NCI-H146 (cell line): ENCODE data around the gene B4GALNT4.
A peak's percentile ranks its signal among the peaks of the same experiment; 100 is the strongest.
"Not testable (repeated sequence)": the region's sequence is repeated elsewhere in the genome, so short reads cannot be mapped to it uniquely, and the experiment has no call there.

Experiments used
- DNase-seq: peaks from one replicate; lab custom pipeline; 2025; lab: John Stamatoyannopoulos, UW

The B4GALNT4 gene

DNA sequence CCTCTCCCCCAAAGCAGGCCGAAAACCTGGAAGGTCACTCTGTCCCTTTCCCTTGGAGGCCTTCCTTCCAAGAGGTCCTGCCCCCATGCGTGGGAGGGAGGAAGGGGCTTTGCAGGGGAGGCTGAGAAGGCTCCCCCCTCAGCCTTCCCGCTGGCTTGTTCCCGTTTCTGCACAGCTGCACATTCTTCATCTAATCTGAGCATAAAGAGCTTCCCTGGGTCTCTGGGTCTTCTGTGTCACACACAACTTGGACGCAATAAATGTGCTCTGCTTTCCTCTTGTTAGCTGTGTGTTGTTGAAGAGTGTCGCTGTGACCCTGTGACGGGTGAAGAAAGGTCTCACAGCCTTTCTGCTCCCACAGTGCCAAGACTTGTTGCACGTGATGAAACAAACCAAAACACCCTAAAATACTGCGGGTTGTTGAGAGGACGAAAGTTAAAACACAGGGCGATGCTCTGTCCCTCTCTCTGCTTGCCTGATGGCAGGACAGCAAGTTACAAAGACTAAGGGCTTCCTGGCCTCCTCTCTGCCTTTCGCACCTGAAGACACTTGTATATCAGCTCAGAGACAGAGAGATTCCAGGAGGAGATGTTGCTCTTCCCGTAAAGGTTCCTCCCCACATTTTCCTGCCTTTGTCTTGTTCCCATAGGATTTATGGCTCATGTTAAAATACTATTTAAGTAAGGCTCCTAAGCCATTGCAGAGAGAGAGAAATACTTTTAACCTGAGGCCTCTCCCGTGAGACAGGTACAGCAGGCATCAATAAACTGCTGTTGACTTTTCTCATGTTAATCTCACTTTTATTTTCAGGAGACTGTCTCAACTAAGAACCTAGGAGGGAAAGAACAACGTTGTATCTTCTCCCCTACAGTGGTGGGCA lies 33.3 kb upstream of the B4GALNT4 start:
- DNase-seq, result no peak

DNA sequence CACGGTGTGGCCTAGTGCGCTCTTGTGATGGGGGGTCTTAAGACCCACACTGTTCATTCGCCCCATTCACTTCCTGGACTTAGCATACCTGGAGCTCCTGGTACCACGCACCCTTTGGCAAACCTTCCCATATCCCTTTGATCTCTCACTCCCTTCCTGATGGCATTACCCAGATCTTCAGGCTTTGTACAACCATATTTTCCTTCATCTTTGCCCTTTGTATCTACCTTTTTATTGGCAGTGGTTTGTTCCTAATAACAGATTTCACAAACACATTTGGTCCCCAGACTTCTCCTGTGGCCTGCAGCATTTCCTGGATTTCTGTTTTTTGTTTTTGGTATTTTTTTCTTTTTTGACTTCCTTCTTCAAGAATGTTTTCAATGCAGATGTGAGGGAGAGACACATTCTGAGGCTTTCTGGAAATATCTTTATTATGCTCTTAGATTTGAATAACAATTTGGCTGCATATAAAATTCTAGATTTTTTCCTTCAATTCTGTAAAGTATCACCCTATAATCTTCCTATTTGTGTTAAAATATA lies 32.6 kb upstream of the B4GALNT4 start:
- no peak for DNase-seq

GRCh38 chr11:337711-338110 lies 31.6 kb upstream of the B4GALNT4 start:
- no peak for DNase-seq

- DNase-seq, result no peak
Observed at GRCh38 chr11:339963-340362, 29.3 kb upstream of the B4GALNT4 start.

DNA sequence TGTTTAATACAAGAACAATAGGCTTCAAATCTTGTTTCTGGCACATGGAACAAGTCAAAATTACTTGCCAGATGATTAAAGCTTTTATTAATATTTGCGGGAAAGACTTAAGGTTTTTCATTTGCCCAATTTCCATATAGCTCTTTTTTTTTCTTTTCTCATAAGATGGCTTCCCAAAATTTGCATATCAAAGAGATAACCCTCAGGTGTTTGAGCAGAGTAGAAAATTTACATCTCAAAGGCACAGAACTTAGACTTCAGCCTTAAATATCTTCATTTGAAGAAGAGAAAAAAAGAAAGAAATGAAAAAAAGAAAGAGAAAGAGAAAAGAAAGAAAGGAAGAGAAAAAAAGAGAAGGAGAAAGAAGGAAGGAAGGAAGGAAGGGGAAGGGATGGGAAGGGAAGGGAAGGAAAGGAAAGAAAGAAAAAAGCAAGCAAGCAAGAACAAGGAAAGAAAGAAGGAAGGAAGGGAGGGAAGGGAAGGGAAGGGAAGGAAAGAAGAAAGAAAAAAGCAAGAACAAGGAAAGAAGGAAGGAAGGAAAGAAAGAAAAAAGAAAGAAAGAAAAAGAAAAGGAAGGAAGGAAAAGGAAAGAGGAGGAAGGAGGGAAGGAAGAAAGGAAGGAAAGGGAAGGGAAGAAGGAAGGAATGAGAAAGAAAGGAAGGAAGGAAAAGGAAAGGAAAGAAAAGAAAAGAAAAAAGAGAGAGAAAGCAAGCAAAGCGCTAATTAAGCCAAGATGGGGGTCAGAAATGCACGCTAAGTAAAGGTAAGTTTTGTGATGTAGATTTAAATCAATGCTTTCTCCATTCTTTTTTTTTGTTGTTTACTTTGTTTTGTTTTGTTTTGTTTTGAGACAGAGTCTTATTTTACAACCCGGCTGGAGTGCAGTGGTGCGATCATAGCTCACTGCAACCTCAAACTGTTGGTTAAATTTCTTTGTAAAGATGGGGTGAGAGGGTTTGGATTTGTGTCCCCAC lies 28.5 kb upstream of the B4GALNT4 start:
- no peak for DNase-seq

DNA sequence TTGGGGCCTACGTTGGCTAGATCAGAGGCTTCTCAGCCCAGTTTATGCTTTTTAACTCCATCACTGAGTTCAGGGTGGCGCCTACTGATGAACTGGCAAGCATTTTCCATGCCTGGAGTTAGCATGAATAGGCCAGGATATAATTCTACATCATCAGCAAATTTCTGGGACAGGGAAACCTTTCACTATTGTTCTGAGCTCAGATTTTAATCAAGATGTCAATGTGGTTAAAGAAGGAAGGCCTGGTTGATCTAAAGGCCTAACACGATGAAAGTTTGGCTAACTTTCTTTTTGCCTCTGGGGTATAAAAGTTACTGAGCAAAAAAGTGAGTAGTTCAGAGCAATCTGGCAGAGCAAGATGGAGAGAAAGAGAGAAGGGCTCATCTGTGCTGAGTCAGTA lies 27.0 kb upstream of the B4GALNT4 start:
- DNase-seq, result no peak

GRCh38 chr11:344836-345578 lies 24.3 kb upstream of the B4GALNT4 start:
- DNase-seq, result no peak

GRCh38 chr11:346529-346928 lies 22.8 kb upstream of the B4GALNT4 start:
- DNase-seq, result no peak

DNA sequence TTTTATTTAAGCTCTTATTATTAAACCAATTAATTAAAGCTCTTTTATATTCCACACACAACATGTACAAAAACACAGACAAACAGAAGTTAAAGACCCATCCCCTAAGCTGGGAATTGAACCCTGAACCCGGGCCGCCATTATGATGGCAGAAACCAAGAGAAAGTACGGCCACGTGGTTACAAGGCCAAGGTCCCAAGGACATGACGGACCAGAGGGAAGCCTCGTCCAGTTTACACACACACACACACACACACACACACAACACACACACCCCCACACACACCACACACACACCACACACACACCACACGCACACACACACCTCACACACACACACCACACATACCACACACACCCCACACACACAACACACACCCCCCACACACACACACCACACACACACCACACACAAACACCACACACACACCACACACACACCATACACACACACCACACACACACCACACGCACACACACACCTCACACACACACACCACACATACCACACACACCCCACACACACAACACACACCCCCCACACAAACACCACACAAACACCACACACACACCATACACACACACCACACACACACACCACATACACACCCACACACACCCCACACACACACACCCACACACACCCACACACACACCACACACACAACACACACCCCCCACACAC lies 19.9 kb upstream of the B4GALNT4 start:
- DNase-seq, result not testable (repeated sequence)

- not testable (repeated sequence) for DNase-seq
Observed at GRCh38 chr11:350033-350722, 19.1 kb upstream of the B4GALNT4 start.

- DNase-seq, result no peak
Observed at GRCh38 chr11:350723-351255, 18.5 kb upstream of the B4GALNT4 start.

- no peak for DNase-seq
Observed at GRCh38 chr11:351411-351810, 17.9 kb upstream of the B4GALNT4 start.

DNA sequence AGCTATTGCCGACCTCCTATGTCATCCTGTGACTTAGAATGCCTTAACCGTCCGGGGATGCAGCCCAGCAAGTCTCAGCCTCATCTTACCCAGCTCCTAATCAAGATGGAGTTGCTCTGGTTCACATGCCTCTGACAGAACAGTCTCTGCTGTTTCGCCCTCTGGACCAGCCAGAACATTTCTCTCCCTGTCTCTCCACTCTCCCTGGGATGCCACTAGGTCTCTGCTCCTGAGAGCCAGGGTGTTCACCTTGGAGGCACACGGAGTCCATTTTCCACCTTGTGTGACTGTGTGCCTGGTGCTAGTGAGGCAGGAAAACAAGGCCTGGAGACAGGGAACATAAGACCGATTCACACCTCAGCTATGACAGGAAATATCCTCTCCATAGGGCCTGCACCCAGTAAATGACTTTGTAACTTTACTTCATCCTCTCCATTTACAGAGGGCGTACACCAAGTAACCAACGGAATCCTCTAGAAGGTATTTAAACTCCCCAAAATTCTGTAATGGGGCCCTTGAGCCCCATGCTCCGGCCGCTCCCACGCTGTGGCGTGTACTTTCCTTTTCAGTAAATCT lies 16.8 kb upstream of the B4GALNT4 start:
- DNase-seq, result no peak

DNA sequence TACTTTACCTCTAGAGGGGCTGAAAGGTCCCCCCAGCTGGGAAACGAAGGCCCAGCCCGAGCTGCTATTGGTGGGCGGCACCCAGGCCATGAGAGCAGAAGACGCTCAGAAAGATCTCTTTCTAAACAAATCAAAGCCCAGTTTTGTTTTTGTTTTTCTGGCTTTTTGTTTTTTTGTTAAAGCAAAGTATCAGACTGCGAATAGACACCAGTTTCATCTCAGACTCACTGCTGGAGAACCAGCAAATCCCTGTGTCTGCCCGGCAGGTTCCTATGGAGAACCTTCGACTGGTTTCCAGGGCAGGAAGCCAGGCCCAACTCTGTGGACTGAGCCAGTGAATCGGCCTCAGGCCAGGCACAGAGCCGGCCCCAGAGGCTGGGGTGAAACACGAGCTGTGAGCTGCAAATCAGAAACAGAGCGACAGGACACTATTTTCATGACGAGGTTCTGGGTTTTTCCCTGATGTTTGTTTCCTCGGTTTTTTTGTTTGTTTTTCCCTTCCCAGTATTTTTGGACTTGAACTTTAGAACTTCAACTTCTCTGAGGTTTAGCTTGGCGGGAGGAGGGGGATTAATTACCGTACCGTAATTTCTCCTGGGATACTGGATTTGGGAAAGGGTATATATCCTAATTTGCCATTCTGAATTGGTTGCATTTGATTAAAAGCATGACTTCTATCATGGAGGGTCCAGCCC lies 16.0 kb upstream of the B4GALNT4 start:
- no peak for DNase-seq

DNA sequence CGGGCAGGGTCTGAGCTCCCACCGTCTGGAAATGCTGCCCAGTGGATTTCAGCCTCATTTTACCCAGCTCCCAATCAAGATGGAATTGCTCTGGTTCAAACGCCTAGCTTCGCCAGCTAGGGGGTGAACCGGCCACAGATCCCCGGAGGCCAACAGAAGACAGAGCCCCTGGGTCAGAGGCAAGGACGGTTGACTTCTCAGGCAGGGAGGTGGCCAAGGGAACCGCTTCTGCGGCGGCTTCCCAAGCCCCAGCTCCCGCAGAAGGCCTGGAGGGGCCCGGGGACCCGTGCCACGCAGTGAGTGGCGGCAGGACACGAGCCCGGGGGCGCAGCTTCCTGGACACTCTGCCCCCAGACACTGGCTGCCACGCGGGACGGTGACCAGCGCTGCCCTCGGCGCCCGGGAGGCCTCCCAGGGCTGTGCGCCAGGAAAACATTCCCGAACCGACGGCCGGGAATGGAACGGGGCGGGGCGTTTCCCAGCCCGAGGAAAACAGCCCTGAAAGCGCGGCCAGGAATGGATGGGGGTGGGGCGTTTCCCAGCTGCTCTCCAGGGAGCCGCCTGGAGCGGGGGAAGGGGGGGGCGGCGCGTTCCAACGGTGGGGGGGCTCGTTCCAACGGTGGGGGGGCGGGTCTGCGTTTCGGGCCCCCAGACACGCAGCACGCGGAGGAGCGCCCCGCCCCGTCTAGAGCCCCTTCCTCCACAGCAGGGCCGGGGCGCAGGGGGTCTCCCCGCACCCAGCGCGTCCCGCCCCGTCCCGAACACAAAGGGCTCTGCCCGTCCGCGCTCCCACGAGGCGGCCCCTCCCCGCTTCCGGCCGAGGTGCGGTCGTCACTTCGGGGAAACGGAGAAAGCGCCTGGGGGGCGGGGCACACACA lies 13.5 kb upstream of the B4GALNT4 start:
- DNase-seq, result peak; percentile 74

DNA sequence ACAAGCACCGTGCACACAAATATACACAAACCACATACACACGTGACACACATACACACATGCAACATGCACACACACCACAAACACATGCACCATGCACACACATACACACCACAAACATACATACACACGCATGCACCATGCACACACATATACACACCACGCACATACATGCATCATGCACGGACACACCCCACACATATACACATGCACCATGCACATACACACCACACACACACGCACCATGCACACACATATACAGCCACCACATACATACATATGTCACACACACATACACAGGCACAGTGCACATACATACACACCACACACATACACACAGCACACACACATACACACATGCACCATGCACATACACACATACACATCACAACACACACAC lies 12.7 kb upstream of the B4GALNT4 start:
- no peak for DNase-seq

DNA sequence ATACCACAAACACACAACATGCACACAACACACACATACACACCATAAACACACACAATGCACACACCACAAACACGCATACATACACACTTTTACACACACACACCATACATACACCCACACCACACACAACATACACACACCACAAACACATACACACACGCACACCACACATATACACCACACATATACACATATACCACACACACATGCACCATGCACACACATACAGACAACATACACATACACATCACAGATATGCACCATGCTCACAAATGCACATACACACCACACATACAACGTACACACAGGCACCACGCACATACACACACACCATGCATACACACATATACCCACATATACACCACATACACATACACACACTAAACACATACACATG lies 11.7 kb upstream of the B4GALNT4 start:
- DNase-seq, result no peak

GRCh38 chr11:358129-358800 lies 11.0 kb upstream of the B4GALNT4 start:
- peak; percentile 40 for DNase-seq
